ENCODE data around the gene POLR3G.

The POLR3G gene

GRCh38 chr5:90504743-90505142 is 30.1 kb downstream of the POLR3G start:
- no peak for FAIRE-seq

- no peak for FAIRE-seq
These were observed 31.6 kb downstream of the POLR3G start for GRCh38 chr5:90506221-90506620.

GRCh38 chr5:90510438-90510837 is 35.8 kb downstream of the POLR3G start:
- FAIRE-seq, result no peak

- FAIRE-seq, result no peak
These were observed 39.9 kb downstream of the POLR3G start for GRCh38 chr5:90514520-90514919.

GRCh38 chr5:90518661-90519060 is 44.0 kb downstream of the POLR3G start:
- FAIRE-seq, result no peak

GRCh38 chr5:90519081-90519480 is 44.4 kb downstream of the POLR3G start:
- FAIRE-seq, result no peak

GRCh38 chr5:90528601-90529193 is 54.0 kb downstream of the POLR3G start:
- FAIRE-seq, result no peak

GRCh38 chr5:90529194-90529938 is 54.7 kb downstream of the POLR3G start, which contains the start of gene LYSMD3:
TSS of gene LYSMD3 (minus strand) at chr5:90529584. CDS start at chr5:90525289, 4,295 bp downstream.
- no peak for FAIRE-seq

GRCh38 chr5:90529939-90530677 is 55.4 kb downstream of the POLR3G start:
- no peak for FAIRE-seq

- FAIRE-seq, result no peak
These were observed 56.2 kb downstream of the POLR3G start for GRCh38 chr5:90530736-90531487.

GRCh38 chr5:90533794-90534193 is 59.1 kb downstream of the POLR3G start:
- FAIRE-seq, result no peak

- no peak for FAIRE-seq
These were observed 60.3 kb downstream of the POLR3G start for GRCh38 chr5:90534922-90535321.

- FAIRE-seq, result no peak
These were observed 68.3 kb downstream of the POLR3G start for GRCh38 chr5:90542827-90543519.

GRCh38 chr5:90545511-90545910 is 70.8 kb downstream of the POLR3G start:
- FAIRE-seq, result no peak

- FAIRE-seq, result no peak
These were observed 71.7 kb downstream of the POLR3G start for GRCh38 chr5:90546216-90546837.

- FAIRE-seq, result no peak
These were observed 72.4 kb downstream of the POLR3G start for GRCh38 chr5:90547072-90547536.

GRCh38 chr5:90548069-90548593 is 73.5 kb downstream of the POLR3G start:
- no peak for FAIRE-seq

GRCh38 chr5:90549223-90549622 is 74.6 kb downstream of the POLR3G start:
- FAIRE-seq, result no peak

GRCh38 chr5:90549729-90550275 is 75.1 kb downstream of the POLR3G start:
- no peak for FAIRE-seq

- no peak for FAIRE-seq
These were observed 76.3 kb downstream of the POLR3G start for GRCh38 chr5:90550963-90551362.

GRCh38 chr5:90551376-90551775 is 76.7 kb downstream of the POLR3G start:
- FAIRE-seq, result no peak

Data from endometrium (tissue), 2 donors.